ENCODE results near the gene MAMSTR.

The MAMSTR gene

DNA sequence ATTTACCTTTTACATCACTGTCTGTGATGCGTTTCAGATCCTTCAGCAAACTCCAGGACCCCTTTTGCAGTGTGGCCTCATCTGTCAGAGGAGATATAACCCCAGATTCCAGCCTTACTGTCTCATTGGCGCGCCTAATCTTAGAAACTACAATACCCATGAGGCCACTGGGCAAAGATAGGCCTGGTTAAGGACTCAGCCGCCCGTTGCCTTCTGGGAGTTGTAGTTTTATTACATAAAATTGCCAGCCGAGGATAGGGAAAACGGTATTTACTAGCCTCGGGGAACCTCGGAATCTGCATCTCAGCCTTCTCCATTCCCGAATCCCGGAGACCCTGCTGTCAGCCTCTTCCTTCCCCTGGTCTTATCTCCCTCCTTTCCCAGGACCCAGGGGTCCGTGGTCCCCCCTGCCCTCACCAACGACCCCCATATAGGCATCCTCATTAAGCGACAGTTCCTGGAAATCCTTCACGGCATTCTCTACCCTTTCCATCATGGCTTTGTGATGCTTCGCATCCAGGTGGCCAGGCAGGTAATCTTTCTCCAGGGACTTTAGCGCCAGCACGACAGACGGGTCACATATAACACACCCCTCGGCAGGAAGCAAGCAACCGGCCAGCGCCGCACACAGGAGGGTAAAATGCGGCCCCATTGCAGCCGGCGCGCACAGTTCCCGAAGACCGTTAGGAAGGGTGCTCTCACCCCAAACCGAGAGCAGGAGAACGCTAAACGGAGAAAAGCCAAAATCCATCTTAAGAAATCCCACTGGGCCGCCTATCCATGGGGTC, 25.9 kb upstream of the MAMSTR start:
- DNase-seq: peak; percentile 70

DNA sequence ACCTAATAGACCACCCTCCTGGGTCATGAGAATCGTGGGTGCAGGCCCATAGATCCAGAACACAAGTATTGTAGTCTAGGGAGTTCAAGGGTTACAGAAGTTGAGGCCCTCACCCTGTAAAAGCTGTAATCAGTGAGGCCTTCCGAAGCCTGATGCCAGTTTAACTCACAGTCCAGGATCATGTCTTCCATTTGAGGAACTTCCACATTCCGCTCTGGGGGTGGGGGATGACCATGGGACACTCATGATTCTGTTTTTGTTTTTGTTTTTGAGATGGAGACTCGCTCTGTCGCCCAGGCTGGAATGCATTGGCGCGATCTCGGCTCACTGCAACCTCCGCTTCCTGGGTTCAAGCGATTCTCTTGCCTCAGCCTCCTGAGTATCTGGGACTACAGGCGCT, 22.6 kb upstream of the MAMSTR start:
- no peak for DNase-seq

DNA sequence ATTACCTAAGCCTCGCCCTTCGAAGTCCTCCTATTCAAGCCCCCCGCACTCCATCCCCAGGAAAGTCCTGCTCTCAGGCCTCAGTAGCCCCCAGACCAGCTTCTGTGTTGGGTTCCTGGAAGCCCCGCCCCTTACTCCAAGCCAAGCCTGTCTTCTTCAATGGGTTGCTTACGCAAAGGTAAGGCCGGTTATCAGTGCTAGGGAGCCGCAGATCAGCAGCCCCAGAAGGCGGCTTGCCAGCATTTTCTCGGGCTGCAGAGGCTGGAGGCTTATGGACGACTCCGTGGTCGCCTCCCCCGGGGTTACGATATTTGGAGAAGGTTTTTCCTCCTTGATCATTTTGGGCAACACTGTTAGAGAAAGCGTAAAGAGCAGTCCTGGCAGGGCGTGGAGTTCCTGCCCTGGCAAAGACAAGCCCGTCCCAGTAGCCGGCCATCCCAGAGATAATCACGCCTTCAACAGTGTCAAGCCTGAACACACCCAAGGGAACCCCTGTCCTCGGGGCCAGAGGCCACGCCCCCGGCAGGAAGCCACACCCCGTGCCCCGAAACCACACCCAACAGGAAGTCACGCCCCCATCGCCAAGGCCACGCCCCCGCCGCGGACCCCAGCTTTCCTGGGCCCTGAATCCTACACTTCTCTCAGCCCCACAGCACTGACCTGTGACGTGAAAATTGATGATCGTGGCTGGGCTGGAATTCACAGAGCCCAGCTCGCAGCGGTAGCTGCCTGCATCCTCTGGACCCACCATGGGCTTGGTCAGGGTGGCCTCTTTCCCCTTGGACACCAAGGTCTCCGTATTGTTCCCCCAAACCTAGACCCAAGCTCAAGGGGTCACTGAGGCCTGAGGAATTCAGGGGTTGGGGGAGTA, 21.8 kb upstream of the MAMSTR start:
- DNase-seq: peak; percentile 35

DNA sequence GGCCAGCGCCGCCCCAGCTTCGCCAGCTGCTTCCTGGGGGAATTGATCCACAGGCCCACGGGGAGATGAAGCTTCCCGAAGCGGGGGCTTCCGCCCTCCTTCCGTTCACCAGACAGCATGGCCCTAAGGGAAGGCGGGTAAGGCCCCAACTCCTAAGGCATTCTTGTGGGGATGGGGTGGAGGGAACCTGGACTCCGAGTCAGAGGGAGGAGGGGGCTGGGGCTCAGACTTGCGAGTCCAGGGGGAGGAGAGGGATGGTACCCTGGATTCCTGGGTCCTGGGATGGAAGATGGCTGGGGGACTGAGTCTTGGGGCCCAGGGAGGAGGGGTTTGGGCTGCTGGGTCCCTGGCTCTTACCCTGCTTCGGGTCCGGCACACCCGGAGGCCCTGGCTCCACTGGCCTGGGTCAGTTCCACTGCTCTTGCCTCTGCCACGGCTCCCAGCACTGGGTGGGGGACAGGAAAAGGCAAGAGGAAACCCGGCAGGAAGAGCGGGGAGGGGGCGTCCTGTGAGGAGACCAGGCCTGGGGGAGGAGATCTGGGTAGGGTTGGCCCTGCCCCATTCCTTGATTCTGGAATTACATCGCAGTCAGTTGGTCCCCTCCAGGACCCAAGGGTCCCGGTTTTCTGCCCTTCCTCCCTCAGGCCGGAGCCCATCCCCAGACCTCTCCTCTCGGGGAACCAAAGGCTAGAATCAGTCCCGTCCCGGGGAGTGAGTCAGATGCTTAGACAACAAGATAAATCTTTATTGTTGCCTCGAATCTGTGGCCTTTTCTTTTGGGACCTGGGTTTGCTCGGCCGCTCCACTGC, 20.8 kb upstream of the MAMSTR start, which contains the start of gene RASIP1:
Gene RASIP1, minus strand, starts transcription at position 447 of the 809 bp plus-strand sequence. Its CDS starts 328 bp downstream, at position 119.
- DNase-seq: no peak

DNA sequence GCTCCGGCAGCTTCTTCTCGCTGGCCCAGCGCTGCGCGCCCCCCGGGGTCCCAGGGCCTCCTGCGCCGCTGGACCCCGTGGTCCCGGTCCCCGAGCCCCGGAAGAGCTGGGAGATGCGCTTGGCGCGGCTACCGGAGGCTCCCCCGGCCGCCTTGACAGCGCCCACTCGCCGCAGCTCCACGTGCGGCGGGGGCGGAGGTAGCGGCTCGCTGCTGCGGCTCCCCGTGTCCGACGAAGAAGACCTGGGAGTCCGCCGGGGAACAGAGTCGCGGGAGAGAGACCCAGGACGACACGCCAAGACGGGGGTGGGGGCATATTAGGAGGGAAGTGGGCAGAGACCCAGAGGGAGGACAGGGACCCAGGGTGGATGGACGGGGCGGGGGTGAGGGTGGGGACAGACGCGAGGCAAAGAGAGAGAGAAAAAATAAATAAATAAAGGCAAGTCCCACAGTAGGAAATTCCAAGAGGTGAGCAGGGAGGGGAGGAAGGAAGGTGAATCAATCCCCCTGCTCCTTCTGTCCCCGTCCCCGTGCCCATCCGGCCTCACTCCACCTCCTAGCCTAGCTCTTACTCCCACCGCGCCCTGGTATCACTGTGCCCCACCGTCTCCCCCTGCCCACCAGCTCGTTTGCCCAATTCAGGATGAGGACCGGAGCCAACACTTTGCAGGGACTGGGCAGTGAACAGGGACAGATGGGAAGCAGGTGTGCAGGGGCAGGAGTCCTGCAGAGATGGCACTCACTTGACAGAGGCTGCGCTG, 20.1 kb upstream of the MAMSTR start:
- DNase-seq: no peak

DNA sequence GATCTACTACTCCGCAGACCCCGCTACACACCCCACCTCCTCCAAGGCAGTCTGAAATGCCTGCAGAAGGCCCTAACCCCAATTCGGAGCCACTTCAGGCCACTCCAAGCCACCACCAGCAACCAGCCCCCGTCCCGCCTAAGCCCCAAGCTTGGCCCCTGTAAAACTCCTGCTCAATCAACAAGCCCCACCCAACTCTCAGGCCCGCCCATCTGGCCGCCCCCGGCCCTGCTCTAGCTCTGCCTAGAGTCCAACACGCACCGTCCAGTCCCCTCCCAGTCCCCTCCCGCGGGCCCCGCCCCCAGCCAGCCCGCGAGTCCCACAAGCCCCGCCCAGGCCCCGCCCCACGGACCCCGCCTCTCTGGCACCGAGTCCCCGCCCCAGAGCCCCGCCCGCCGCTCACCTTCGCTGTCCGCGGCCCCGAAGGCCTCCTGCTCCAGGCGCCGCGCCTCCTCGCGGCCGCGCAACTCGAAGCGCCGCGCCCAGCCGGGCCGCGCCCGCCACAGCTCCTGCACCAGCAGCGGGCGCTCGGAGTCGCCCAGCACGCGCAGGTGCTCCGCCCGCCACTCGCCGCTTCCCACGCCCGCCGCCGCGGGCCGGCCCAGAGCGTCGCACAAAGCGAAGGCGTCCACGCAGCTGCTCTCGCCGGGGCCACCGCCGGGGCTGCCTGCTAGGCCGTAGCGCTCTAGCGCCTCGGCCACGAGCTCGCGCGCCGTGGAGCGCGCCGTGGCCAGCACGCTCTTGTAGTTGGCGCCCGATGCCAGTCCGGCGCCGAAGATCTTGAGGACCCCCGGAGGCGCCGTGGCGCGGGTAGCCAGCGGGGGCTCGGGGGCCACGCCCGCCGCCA, 19.3 kb upstream of the MAMSTR start:
- peak; percentile 94 for DNase-seq

DNA sequence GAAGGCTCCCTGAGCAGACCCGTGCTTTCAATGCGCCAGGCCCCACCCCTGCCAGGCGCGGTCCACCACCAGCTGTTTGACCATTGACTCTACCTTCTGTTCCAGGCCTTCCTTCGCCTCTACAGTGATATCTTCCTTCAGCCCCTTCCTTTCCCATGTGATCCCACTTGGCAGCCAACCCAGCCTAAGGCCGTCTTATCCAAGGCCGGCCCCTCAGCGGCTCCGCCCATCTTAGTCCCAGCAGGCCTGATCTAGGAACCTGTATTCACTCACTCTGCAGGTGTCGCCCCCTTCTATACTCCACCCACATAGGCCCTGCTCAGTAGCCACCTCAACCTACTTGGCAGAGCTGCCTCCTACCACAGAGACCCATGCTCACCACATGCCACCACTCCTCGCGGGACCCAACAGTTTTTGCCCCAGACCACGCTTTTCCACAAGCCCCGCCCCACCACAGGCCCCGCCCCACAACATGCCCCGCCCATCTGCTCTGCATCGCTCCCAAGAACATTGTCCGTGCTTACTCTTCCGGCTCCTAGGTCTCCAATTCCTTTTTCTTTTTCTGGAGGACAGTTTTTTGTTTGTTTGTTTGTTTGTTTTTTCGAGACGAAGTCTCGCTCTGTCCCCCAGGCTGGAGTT, 18.0 kb upstream of the MAMSTR start:
- DNase-seq: no peak

DNA sequence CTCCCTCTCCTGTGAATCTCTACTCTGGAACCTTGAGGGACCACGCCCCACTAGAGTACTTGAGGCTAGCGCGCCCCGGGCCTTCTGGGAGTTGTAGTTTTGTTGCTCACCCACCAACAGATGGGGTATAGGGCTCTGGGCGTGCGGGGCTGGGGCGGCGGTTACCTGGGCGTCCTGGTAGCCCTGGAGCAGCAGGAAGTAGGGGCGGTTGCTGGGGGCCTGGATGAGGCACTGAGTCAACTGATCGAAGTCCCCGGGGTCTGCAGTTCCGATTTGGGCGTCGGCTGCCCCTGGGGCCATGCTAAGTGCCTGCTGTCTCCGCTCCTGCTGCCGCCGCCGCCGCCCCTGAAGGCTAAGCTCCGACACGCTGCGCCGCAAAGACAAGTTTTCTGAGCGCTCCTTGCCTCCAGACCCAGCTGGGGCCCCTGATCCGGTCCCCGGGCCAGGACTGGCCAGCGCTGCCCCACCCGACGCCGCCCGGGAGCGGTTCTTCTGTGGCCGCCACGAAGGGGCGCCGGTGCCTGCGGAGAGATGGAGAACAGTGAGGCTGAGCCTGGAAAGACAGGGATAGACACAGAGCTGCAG, 15.6 kb upstream of the MAMSTR start:
- no peak for DNase-seq

DNA sequence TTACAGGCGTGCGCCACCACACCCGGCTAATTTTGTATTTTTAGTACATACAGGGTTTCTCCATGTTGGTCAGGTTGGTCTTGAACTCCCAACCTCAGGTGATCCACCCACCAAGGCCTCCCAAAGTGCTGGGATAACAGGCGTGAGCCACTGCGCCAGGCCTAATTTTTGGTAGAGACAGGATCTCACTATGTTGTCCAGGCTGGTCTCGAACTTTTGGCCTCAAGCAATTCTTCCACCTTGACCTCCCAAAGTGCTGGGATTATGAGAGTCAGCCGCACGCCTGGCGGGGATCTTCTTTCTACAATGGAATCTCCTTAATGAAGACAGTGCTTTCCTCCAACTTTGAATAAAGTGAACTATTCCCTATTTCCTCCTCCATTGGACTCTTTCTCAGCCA, 15.1 kb upstream of the MAMSTR start:
- no peak for DNase-seq

DNA sequence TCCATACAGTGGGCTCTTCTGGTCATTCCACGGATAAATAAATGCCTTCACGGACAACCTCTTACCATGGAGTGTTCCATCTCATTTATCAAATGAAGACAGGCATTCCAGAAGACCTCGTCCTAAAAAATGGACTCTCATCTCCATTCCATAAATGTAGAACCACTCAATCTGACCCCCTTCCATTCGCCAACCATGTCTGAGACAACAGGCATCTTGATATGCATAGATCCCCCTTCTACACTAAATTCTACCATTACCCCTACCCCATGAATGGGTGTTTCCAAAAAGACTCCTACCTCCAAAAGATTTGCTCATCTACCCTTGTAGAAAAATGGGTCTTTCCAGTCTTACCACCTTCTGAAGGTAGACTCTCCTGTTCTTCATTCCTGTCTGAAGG, 11.9 kb upstream of the MAMSTR start:
- no peak for DNase-seq

DNA sequence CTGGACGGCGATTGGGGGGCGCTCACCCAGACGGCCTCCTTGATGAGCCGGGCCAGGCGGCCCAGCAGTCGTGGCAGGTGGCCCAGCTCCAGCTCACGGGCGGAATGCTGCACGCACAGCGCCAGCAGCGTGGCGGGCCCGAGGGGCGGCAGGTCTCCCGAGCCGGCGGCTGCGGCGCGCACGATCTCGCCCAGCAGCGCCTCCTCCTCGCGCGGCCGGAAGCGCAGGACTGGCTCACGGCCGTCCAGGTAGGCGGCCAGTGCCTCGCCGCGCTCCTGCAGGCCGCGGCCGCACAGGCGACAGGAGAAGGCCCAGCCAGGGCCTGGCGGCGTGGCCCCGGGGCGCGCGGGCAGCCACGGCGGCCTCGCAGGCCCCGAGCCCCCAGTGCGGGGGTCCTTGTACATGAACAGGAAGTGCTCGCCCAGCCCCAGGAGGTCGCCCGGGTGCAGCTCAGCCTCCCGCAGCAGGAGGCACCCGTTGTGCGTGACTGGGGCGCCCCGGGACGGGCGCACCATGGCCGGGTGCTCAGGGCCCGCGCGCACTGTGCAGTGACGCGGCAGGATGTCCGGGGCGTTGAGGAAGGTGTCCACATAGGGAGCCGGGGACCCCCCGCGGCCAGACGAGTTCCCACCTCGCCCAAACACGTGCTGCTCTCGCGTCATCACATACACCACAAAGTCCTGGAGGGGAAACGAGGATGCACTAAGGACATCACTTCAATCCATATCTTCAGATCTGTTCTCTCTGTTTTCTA, 9.6 kb upstream of the MAMSTR start:
- DNase-seq: no peak

DNA sequence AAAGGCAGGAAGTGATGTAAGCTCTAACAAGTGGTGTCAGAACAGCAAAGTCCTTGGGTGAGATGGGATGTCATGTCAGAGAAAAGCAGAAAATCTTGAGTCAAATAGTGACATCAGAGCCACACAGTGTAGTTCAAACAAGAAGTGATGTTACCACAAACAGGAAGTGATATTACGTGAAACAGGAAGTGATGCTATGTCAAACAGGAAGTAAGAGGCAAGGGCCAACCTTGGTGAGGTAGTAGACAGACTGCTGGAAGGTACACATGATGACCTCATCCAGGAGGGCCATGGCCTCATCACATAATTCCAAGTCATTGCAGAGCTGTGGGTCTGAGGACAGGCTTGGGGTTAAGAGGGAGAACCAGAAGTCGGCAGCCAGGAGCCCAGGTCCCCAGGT, 7.0 kb upstream of the MAMSTR start:
- peak; percentile 68 for DNase-seq

DNA sequence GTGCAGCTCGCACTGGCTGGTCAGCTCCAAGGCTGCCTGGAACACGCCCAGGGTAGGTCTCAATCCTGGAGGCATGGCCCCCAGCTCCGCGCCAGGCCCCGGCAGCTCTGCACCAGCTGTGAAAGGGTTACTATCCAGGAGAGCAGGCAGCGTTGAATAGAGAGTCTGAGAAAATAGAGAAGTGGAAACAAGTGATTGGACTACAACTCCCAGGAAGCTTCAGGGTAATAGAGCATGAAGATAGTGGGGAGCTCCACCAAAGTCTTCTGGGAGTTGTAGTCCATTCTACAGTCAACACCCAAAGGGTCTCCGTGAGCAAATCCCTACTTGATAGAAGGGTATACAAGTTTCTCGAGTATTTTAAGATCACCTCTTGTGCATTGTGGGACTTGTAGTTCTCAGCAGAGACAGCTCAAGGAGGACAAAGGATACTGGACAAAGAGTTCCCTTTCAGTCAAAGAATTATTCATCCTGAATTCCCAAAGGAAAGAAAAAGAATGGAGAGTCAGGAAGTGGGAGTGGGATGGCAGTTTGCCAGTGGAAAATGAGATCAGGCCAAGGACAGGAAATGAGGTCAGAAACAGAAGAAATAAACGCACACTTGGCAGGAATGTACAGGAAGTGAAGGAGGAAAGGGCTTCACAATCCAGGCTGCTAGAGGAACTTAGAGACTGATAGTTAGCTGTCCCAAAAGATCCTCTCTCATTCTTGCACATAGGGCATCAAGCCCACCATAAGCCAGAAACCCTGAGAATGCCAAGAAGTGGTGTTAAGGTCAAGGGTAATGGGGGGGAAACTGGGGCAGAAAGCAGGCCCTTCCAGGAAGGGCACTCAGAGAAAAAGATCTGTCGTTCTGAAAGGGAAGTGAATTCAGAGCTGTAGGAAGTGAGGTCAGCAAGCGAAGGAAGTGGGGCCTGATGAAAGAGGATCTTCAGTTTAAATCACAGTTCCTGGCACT, 5.5 kb upstream of the MAMSTR start:
- DNase-seq: peak; percentile 72

DNA sequence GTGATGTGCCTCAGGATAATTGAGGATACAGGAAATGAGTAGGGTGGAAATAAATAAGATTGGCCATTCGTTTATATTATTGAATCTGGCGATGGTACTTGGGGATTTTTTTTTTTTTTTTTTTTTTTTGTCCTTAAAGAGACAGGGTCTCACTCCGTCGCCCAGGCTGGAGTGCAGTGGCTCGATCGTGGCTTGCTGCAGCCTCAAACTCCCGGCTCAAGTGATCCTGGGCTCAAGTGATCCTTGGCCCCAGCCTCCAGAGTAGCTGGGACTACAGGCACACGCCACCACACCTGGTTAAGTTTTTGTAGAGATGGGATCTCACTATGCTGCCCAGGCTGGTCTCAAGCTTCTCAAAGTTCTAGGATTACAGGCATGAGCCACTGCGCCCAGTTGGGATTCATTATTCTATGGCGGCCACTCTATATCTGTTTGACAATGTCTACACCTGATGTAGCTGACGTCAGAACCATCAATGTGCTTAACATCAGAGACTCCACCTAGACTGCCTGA, 2.7 kb upstream of the MAMSTR start:
- DNase-seq: no peak

DNA sequence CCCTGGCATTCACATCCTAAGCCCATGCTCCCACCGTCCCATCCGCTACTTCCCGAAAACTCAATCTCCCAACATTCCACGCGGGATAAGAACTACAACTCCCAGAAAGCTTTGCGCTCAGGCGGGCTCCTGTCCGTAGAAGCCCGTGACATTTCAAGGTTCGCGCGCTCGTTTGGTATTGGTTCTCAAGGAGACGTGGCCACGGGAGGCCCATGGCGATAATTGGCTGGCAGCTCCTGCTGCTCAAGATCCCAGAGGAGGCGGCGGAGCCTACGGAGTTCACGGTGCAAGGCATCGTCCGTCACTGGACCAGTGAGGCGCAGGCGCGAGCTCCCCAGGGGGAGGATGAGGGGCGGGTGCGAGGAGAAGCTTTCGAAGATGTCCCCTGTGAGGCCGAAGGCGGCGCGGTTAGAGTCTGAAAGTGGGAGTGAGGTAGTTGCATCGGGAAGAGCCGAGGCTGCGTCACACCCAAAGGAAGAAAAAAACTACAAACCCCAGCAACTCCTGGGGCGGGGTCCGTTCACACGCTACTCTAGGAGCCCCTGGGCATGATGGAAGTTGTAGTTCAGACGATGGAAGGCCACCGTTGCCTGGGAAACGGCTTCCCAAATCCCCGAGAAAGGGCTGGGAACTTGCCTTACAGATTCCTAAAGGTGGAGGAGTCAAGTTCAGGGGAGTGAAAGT, 1.2 kb upstream of the MAMSTR start:
- DNase-seq: peak; percentile 94

DNA sequence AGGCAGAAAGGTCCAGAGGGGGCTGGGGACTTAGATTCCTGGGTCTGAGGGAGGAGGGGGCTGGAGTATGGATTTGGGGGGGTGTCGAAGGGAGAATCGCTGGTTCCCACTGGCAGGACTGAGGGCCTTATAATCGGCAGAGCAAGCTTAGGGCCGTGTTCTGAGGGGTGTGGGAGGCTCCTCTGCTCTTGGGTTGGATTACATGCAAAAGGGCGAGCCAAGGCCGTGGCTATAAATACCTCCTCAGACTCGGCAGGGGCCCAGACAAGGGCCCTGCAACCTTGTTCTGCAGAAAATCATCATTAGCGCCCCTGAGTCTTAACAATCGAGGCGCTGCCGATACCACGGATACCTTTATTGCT, 707 bp upstream of the MAMSTR start:
- no peak for DNase-seq

DNA sequence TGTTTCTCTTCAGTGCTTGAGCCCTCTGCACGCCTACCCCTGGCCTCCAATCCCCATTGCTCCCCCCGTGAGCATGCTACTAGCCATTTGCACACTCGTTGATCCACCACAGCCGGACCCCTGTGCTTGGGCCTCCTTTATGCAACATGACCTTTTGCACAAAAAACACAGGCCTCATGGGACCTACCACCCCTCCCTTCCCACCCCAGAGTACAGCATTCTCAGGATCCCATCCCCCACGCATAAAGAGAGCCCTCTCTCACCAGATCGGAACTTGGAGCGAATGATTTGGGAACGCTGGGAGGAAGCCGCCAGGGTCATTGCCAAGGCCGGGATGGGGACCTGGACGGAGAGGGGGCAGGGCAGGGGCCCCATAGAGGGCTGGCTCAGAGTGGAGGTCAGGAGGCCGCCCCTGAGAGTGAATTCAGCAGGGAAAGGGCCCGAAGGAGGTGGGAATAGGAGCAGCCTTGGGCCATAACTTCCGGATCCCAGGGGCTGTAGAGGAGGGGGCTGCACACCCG, 754 bp downstream of the MAMSTR start:
- DNase-seq: no peak

All from CD4-positive, alpha-beta T cell treated with Interleukin-12 subunit alpha and Interleukin-12 subunit beta, for 1 hour (primary cell).